ENCODE results near the gene INAFM2.

DNA sequence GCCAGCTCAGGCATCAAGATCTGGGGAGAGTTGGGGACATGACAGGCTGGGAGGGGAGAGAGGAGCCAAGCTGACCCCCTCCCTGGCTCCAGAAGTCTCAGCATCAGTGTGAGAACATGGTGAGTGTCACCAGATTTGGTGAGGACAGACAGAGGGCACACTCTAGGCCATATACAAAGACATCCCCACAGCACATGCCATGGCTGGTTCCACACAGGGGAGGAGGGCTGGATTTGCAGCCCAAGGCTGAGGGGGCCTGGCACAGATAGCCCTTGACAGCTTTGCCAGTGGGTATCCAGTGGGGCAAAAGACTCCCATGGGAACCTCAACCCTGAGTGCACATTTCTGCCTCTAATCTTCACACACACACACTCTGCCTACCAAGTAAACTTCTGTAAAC, 30.5 kb upstream of the INAFM2 start:
- no peak for TF ChIP-seq EP300 (IDR thresholded peaks at IDR 0.05)
- TF ChIP-seq, protein P1, sequence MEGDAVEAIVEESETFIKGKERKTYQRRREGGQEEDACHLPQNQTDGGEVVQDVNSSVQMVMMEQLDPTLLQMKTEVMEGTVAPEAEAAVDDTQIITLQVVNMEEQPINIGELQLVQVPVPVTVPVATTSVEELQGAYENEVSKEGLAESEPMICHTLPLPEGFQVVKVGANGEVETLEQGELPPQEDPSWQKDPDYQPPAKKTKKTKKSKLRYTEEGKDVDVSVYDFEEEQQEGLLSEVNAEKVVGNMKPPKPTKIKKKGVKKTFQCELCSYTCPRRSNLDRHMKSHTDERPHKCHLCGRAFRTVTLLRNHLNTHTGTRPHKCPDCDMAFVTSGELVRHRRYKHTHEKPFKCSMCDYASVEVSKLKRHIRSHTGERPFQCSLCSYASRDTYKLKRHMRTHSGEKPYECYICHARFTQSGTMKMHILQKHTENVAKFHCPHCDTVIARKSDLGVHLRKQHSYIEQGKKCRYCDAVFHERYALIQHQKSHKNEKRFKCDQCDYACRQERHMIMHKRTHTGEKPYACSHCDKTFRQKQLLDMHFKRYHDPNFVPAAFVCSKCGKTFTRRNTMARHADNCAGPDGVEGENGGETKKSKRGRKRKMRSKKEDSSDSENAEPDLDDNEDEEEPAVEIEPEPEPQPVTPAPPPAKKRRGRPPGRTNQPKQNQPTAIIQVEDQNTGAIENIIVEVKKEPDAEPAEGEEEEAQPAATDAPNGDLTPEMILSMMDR (IDR thresholded peaks at IDR 0.05) = no peak

Data from ovary (tissue), 3 donors.